ENCODE measurements around the gene FNIP2. TPM values are rescaled to one million over a fixed set of nuclear protein-coding genes. Genes with fewer than 3 reads are reported as not detected.

The FNIP2 gene
- total RNA-seq, 1 donor from 2014 or later = 18.5 TPM

GRCh38 chr4:158799013-158799770, 30.4 kb downstream of the FNIP2 start:
- Histone ChIP-seq H3K4me1 (ENCODE audit: insufficient read depth, low read length) (peaks cover 6% of the 10 kb centered on the region), H3K9ac (ENCODE audit: low read length) (no peak overlapping the region), H2AFZ (ENCODE audit: low read depth, low read length) (no peak overlapping the region), H3K27me3 (ENCODE audit: insufficient read depth, low read length) (no peaks in the 10 kb centered on the region), H3K79me2 (ENCODE audit: insufficient read depth, low read length) (peaks cover 87% of the 10 kb centered on the region), H3K36me3 (ENCODE audit: insufficient read depth, low read length) (no peaks in the 10 kb centered on the region), H4K20me1 (ENCODE audit: insufficient read depth, low read length) (peaks cover 12% of the 10 kb centered on the region), H3K4me3 (ENCODE audit: insufficient read depth, low read depth, low read length) (no peak overlapping the region), H3K4me2 (ENCODE audit: low read length) (no peak overlapping the region), H3K27ac (ENCODE audit: low read depth, low read length) (no peak overlapping the region), H3K9me3 (ENCODE audit: insufficient read depth, low read depth, low read length) (no peaks in the 10 kb centered on the region)
- Mint-ChIP-seq H3K27me3 (ENCODE audit: low read depth, unreplicated experiment) (no peaks in the 10 kb centered on the region), H3K36me3 (ENCODE audit: low read depth, unreplicated experiment) (no peaks in the 10 kb centered on the region), H3K4me1 (ENCODE audit: low read depth, unreplicated experiment) (peaks cover 17% of the 10 kb centered on the region), H3K9me3 (ENCODE audit: unreplicated experiment) (no peaks in the 10 kb centered on the region), H3K27ac (ENCODE audit: unreplicated experiment) (no peak overlapping the region), H3K4me3 (ENCODE audit: unreplicated experiment) (no peak overlapping the region)
- no peak for DNase-seq (ENCODE audit: low read depth)
- TF ChIP-seq EZH2 (IDR thresholded peaks at IDR 0.05; ENCODE audit: insufficient read depth, low read length) (no peak), CTCF (IDR thresholded peaks at IDR 0.05; ENCODE audit: insufficient read depth, low read depth, low read length) (no peak)
- FAIRE-seq = no peak

GRCh38 chr4:158799856-158800255, 31.0 kb downstream of the FNIP2 start:
- no peaks in the 10 kb centered on the region for H3K9me3 ChIP-seq (ENCODE audit: insufficient read depth, low read depth, low read length)
- H3K27ac ChIP-seq (ENCODE audit: low read depth, low read length) = no peak overlapping the region
- no peaks in the 10 kb centered on the region for H3K27me3 ChIP-seq (ENCODE audit: insufficient read depth, low read length)
- H3K9me3 Mint-ChIP-seq (ENCODE audit: unreplicated experiment) = no peaks in the 10 kb centered on the region
- peaks cover 12% of the 10 kb centered on the region for H4K20me1 ChIP-seq (ENCODE audit: insufficient read depth, low read length)
- FAIRE-seq (no peak), DNase-seq (ENCODE audit: low read depth) (no peak)
- no peak overlapping the region for H3K4me3 ChIP-seq (ENCODE audit: insufficient read depth, low read depth, low read length)
- H3K4me2 ChIP-seq (ENCODE audit: low read length) = no peak overlapping the region
- no peaks in the 10 kb centered on the region for H3K27me3 Mint-ChIP-seq (ENCODE audit: low read depth, unreplicated experiment)
- H3K36me3 ChIP-seq (ENCODE audit: insufficient read depth, low read length) = no peaks in the 10 kb centered on the region
- peaks cover 17% of the 10 kb centered on the region for H3K4me1 Mint-ChIP-seq (ENCODE audit: low read depth, unreplicated experiment)
- H2AFZ ChIP-seq (ENCODE audit: low read depth, low read length) = no peak overlapping the region
- H3K9ac ChIP-seq (ENCODE audit: low read length) = no peak overlapping the region
- H3K27ac Mint-ChIP-seq (ENCODE audit: unreplicated experiment) = no peak overlapping the region
- peaks cover 6% of the 10 kb centered on the region for H3K4me1 ChIP-seq (ENCODE audit: insufficient read depth, low read length)
- H3K79me2 ChIP-seq (ENCODE audit: insufficient read depth, low read length) = peaks cover 87% of the 10 kb centered on the region
- H3K36me3 Mint-ChIP-seq (ENCODE audit: low read depth, unreplicated experiment) = no peaks in the 10 kb centered on the region
- no peak overlapping the region for H3K4me3 Mint-ChIP-seq (ENCODE audit: unreplicated experiment)
- TF ChIP-seq CTCF (IDR thresholded peaks at IDR 0.05; ENCODE audit: insufficient read depth, low read depth, low read length) = no peak
- no peak for TF ChIP-seq EZH2 (IDR thresholded peaks at IDR 0.05; ENCODE audit: insufficient read depth, low read length)

GRCh38 chr4:158801066-158801465, 32.2 kb downstream of the FNIP2 start:
- Mint-ChIP-seq H3K36me3 (ENCODE audit: low read depth, unreplicated experiment) (no peaks in the 10 kb centered on the region), H3K27me3 (ENCODE audit: low read depth, unreplicated experiment) (no peaks in the 10 kb centered on the region), H3K9me3 (ENCODE audit: unreplicated experiment) (no peaks in the 10 kb centered on the region), H3K4me3 (ENCODE audit: unreplicated experiment) (no peak overlapping the region), H3K27ac (ENCODE audit: unreplicated experiment) (no peak overlapping the region), H3K4me1 (ENCODE audit: low read depth, unreplicated experiment) (peaks cover 17% of the 10 kb centered on the region)
- H3K27me3 ChIP-seq (ENCODE audit: insufficient read depth, low read length) = no peaks in the 10 kb centered on the region
- no peak overlapping the region for H3K4me2 ChIP-seq (ENCODE audit: low read length)
- no peak overlapping the region for H3K4me3 ChIP-seq (ENCODE audit: insufficient read depth, low read depth, low read length)
- no peak for TF ChIP-seq EZH2 (IDR thresholded peaks at IDR 0.05; ENCODE audit: insufficient read depth, low read length)
- no peak for TF ChIP-seq CTCF (IDR thresholded peaks at IDR 0.05; ENCODE audit: insufficient read depth, low read depth, low read length)
- H3K4me1 ChIP-seq (ENCODE audit: insufficient read depth, low read length) = peaks cover 6% of the 10 kb centered on the region
- H3K36me3 ChIP-seq (ENCODE audit: insufficient read depth, low read length) = no peaks in the 10 kb centered on the region
- no peak overlapping the region for H2AFZ ChIP-seq (ENCODE audit: low read depth, low read length)
- no peak overlapping the region for H3K27ac ChIP-seq (ENCODE audit: low read depth, low read length)
- peaks cover 12% of the 10 kb centered on the region for H4K20me1 ChIP-seq (ENCODE audit: insufficient read depth, low read length)
- no peaks in the 10 kb centered on the region for H3K9me3 ChIP-seq (ENCODE audit: insufficient read depth, low read depth, low read length)
- DNase-seq (ENCODE audit: low read depth) (no peak), FAIRE-seq (no peak)
- no peak overlapping the region for H3K9ac ChIP-seq (ENCODE audit: low read length)
- H3K79me2 ChIP-seq (ENCODE audit: insufficient read depth, low read length) = peaks cover 79% of the 10 kb centered on the region
